GM19025 (cell line): ENCODE measurements around the gene ATG10.
"Not testable (repeated sequence)": the region's sequence is repeated elsewhere in the genome, so short reads cannot be mapped to it uniquely, and the experiment has no call there.

Experiments
- ATAC-seq: cut with Tn5 transposase; IDR thresholded peaks from one replicate; pipeline ENCODE4 v1.9.1; 2021; ENCODE audit warnings: mild to moderate bottlenecking, low read depth, moderate library complexity; ENCODE audit not compliant: unreplicated experiment

The ATG10 gene

DNA sequence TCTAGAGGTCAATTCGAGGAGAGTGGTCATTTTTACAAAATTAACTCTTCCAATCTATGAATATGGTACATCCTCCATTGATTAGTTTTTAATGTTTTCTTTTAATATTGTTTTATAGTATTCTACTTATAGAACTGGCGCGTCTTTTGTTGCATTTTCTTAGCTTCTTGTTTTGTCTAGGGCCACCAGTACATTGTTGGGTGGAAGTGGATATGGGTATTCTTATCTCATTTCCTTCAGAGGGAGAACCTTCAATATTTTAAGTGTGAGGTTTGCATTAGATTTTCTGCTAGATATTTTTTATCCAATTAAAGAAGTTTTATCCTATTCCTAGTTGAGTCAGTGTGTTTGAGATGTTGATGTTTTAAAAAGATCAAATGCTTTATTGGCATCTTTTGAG is 236.5 kb downstream of the ATG10 start:
- no peak for ATAC-seq

DNA sequence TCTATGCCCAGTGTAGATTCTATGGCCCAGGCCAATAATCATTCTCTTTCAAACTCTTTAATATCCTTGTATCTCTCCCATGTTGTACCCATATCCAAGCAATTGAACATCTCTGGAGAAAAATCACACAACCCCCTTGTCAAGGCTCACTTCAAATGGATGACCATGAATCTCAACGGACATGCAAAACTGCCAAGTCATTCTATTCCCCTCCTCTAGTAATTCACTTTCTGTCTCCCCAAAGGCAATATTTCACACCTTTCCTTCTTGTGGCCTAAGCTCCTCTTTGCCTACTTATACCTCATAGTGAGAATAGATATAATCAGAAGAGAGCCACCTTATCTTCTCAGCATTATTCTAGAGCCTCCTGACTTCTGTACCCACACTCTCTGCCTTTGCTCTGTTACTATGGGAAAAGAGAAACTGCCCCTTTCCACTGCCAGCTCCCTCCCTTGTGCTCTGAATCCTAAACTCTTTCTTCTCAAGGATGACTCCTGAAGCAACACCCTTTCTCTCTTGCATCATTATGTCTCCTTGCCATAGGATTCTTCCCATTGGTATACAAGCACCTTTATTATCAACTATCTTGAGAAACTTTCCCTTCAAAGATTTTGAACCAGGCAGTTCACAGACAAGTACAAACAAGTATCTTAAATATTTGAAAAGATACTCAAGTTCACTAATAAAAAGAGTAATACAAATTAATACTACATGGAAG is 240.2 kb downstream of the ATG10 start:
- no peak for ATAC-seq

DNA sequence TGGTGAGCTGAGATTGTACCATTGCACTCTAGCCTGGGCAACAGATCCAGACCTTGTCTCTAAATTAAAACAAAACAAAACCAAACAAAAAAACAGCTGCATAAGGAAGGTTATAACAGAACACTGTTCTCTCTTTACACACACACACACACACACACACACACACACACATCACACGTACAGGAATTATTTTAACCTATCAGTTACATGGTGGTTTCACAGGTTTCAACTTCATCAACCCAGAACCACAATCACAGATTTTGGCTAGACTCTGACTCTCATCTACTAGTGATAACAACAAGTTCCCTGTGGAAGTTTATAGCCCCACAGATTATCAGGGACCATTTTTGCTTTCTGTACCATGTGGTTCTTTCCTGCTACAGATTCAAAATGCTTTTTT is 246.1 kb downstream of the ATG10 start:
- no peak for ATAC-seq

DNA sequence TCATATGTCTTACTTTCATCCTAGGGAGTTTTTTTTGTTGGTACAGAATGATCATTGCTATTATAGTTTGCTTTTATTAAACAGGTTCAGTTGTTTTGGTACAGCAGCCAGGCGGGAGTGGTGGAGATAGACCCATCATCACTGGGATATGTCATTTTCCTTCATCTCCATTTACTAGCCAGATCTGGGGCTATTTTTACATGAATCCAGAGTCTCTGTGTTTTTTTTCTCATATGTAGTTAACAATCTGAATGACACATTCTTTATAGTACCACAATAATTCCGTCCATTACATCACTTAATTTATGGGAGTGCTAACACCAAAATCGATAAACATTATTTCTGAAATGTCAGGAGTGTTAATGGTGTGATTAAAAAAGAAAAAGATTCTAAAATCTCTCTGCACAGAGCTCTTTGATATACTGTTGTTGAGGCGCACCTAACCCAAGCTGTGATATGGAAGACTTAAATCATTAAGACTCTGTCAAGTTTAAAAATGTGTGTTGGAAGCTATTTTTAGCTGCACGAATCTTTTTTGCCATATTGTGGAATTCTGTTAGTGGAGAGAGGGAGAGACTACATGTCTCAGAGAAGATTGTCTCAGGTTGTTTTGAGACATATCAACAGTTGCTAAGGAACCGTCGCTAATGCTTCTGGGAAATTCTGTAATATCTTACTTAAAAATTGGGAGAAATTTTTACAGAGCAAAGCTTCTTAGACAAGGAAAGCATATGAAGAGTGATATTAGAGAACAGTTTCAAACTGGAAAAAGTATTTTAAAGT is 246.7 kb downstream of the ATG10 start:
- ATAC-seq: no peak

DNA sequence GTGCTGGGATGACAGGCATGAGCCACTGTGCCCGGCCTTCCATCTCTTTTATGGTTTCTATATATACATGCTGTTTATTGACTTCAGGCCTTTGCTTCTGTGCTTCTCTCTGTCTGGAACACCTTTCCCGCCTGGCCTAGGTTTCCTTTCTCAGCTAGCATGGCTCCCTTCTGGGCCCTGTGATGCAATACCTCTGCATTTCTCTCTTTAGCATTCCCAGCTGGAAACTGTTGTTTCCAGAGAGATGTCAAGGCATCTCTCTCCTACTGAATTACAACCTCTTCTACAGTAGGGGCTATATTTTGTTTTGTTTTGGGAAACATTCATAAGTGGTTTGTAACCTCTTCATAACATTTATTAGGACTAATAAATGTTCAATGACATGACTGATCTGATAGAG is 249.2 kb downstream of the ATG10 start:
- ATAC-seq: no peak

DNA sequence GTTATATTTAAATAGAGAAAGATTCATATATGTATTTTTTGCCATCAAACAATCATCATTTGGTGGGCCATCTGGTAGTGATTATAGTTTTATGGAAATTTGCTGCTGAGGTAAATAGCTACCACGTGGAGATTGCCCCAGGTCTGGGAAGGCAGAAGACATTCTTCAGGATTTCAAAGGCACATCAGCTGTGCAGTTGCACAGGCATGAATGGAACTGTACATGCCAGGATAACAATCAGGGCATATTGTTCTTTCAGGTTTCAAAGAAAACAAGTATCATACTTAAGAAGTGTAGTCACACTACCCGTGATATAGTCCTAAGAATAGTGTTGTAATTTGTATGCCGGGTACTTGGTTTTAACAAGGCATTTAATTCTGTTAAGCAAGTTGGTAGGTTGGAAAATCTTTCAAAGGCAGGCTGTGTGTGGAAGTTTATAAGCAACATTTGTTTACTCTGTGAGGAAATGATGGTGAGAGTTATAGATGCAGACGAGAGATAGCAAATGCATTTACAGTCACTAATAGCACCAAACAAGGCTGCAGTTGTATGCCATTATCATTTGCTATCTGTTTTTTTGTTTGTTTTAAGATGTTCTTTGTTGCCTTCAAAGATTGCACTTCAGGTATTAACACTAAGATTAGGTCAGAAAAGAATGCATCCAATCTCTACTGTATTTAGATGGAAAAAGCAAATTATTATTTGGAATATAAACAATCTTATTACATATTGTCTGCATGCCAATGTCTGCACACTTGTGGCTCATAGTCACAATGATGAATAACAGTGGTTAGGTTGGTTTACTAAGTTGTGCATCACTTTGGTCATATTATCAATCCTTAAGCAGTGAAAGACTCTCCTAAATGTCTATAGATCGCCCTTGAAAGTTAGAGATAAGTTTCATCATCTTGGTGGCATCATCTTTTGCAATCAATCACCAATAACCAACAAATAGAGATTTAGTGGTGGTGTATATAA is 251.1 kb downstream of the ATG10 start:
- ATAC-seq: no peak

DNA sequence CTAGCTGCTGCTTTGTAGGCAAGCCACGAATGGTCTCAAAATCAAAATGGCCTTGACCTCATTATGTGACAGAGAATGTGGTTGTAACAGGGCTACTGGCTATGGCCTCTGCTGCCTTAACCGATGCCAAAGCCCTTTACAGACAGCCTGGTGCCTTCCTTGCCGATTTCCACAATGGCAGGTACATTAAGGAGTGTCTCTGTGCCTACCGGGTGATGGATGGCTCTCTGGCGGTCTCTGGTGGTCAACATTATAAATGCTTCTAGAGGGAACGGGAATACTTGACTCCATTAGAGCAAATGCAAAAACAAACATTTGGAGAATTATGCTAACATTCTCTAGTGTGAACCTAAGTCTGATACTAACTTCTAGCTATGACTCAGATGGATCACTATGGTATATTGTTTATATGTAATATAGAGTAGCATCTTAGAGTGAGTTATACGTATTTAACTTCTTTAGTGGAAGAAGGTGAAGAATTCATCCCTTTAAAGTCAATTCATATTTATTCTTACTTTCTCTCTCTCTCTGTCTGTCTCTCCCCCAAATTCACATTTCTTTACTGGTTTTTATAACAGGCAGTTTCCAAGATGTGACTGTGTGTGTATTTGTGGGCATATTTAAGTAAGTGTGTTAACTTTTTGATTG is 253.8 kb downstream of the ATG10 start:
- no peak for ATAC-seq

DNA sequence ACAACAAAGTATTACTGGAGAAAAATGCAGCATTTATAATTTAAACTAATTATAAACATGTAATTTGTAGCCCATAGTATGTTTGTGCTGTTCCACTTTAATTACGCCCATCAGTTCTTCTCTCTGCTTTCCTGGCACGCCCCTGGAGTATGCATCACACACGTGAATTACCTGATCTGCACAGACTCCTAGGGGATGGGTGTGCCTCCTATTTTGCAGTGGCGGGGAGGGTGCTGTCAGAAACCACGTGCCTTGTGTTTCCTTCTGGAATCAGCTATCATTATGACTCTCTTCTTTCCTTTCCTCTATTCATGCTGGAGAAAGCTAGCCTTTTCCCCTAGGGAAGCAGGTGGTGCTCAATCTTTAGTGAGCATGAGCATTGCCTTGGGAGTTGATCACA is 263.1 kb downstream of the ATG10 start:
- ATAC-seq: no peak

DNA sequence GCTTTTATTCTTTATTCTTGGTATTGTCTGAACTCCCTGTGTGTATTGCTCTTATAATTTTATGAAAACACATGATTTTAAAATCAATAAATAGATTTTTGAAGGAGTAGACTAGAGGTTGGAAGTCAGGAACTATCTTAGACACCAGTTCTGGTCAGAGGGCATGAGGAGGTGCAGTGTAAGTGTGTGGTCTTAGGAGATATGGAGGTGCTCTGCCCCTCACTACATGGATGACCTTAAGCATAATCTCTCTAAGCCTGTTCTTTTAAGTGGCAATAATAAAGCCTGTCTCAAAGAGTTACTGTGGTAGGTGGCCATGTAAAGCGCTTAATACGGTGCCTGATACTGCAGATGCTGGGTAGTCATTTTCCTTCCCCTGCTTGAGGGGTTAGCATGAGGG is 272.3 kb downstream of the ATG10 start:
- ATAC-seq: no peak

DNA sequence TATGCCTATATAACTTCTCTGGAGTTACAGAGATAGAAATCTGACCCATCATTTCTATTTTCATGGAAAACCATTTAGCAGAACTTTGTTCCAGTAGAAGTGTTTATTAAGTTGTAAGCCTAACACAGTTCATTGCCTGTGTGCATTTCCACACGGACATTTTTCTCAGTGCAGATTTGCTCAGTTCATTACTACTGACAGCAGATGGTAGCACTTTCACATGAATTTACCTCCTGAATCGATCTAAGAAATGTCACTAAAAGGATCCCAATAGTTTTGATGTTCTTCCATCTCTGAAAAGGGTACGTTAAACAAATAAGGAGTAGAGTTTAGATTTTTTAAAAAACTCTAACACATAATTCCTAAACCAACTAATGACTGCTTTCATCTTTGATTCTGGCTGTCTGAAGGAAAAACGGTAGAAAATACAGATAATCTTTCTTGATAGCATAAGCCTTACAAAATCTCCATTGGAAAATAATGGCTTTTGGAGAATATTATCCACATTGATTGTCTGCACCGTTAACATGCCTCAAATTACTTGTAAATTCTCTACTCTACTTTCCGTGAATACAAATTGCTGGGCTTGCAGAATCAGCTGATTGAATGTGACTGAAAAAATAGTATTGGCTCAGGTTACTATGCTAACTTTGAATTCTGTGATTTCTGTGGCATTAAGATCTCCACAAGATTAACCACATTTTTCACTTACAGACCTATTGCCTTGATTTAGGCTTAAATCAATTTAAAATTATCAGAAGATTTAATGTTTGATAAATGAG is 273.2 kb downstream of the ATG10 start:
- ATAC-seq: no peak

DNA sequence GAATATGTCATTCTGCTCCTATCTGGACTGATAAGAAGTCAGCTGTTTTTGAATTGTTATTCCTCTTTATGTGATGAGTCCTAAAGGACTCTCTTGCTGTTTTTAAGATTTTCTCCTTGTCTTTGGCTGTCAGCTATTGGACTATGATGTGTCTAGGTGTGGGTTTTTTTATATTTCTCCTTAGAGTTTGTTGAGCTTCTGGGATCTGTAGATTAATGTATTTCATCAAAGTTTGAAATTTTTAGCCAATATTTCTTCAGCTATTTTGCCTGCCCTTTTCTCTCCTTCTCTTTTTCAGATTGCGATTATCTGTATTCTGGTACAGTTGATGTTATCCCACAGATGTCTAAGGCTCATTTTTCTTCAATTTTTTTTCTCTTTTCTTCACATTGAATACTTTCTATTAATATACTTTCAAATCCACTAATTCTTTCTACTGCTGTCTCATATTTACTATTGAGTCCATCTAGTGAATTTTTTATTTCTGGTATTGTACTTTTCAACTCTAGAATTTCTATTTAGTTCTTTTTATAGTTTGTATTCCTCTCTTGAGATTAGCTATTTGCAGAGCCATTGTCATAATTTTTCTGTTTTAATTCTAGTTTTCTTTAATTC is 275.2 kb downstream of the ATG10 start:
- no peak for ATAC-seq

DNA sequence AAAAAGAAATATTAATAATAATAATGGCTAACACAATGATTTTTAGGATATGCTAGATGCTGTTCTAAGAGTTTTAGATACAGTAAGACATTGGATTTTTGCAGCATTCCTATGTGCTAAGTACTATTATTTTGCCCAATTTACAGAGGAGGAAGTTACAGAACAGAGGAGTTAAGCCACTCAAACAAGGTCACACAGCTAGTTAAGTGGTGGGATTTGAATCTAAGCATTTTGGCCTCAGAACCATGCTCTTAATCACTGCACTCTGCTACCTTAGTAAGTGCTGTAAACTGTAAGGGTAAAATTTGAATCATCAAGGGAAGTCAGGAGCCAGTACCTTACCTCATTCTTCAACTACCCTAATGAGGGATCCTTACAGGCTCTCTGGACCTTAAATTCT is 280.9 kb downstream of the ATG10 start:
- ATAC-seq: no peak

DNA sequence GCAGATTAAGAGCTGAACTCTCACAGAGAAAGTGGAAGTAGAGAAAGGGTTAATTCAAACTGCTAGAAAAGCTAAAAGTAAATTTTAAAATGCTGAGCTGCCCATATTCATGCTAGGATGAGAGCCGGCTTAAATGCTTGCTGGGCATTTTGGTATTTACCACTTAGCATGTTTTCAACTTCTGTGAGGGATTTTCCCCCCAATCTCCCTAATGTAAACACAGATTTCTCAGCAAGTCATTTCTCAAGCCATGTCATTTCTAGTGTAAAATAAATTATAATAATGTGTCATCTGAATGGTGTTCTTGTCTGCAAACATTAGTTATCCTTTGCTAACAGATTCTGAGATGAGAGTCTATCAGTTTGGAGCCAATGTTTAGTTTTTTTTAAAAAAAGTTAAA is 284.0 kb downstream of the ATG10 start:
- ATAC-seq: no peak

DNA sequence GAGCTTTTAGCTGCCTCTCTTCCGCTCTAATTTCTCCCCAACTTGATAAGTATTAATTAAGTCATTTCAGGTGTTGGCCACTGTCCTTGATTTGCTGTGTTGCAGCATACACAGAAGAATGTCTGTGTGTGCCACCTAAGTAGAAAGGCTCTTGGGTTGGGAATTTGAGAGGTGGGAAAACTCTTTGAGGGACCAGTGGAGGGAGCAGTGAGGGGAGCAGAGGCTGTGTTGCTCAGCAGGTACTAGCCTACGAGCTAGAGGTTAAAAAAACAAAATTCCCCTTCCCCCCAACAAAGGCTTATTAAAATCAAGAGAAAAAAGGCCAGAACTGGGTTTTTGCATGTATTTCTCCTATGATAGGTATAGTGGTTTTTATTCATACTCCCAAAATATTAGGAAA is 285.4 kb downstream of the ATG10 start:
- ATAC-seq: no peak

DNA sequence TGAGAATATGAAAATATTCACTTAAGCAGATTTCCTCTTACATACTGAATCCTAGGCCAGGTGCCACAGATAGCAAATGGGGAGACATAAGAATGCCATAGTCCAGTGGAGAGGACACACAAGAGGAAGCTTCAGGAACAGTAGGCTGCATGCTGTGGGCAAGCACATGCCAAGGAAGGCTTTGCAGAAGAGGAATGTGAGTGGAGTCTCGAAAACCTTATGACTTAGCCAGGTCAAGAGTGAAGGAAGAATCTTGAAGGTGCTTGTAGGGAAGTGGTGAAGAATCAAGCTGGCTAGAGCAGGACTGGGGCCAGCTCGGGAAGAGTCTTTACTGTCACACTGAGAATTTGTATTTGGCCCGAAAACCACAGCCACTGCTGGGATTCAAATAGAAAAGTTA is 285.9 kb downstream of the ATG10 start:
- no peak for ATAC-seq

DNA sequence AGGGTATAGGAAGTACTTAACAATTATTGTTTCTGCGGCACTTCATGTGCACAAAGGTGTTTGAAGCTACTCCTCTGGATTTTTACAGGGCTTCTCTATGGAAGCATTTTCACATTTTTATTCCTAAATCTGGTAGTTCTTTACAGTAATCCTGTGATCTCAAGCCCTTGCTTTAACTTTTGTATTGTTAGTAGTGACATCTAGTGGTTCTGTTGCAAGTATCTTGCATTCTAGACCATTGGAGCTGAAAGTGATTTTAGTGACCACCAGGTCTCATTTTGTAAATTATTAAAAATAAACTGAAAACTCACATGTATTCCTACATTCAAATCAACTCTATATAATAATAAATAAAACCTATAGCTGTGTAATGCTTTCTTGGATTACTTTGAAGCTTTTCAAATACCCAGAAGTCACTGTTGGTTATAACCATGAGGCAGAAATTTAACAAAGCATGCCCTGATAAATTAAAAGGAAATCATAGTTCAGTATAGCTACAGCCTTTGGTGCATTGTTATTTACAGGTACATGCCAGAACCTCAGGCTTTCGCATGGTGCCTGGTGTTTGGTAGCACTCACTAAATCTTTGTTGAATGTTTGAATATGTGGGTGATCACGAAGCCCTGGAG is 287.5 kb downstream of the ATG10 start:
- ATAC-seq: no peak

DNA sequence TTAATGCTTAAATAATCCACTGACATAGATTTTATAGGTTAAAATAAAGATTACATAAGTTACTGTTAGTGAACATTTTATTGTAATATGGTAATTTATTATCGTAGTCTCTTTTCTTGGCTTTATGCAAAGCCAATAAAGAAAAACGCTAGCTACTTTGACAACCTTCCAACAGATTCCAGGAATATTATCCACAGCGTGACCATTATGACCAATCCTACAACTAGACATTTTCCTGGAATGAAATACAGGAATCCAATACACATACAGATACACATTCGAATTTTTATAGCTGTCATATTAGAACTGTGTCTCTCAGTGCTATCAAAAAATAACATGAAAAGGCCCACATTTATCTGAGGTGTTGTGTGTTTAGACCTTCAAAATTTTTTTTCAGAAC is 293.2 kb downstream of the ATG10 start:
- no peak for ATAC-seq

DNA sequence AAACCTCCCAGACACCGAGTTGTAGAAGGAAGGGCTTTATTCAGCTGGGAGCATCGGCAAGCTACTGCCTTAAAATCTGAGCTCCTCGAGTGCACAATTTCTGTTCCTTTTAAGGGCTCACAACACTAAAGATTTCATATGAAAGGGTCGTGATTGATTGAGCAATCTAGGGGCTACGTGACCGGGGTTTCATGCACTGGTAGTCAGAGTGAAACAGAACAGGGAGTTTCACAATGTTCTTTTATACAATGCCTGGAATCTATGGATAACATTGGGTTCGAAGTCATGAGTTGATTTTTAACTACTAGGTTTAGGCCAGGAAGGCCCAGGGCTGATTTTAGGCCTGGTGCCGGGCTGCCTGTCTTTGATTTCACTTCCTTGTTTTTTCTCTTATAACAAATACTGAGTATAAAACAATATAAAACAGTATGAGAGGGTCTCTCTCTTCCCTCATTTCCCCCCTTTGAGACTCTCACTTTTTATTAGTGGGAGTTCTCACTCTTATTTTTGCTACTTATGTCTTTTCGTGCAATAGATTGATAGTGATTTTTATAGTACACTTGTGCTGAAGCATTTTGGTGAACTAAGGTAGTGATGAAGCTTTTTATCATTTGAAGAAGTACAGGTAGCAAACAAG is 295.6 kb downstream of the ATG10 start:
- not testable (repeated sequence) for ATAC-seq
